Loucy (cell line): ENCODE data around the gene SPATA9.

Source experiments
- H2AFZ ChIP-seq: fragments of 200-600 bp; sonication (generic); 2 replicates; pipeline ENCODE4 v1.6.0; 2016; ENCODE audit warnings: antibody characterized with exemption, mild to moderate bottlenecking, low read length, moderate library complexity
- H3F3A ChIP-seq: fragments of 200-600 bp; 2 replicates; pipeline ENCODE4 v1.6.0; 2016; ENCODE audit warnings: antibody characterized with exemption, low read depth, mild to moderate bottlenecking
- H3K27me3 ChIP-seq: fragments of 200-600 bp; sonication (generic); 2 replicates; pipeline ENCODE4 v1.6.1; 2014; ENCODE audit warnings: low read length, mild to moderate bottlenecking; ENCODE audit not compliant: insufficient read depth, poor library complexity, severe bottlenecking
- H3K36me3 ChIP-seq: fragments of 200-600 bp; sonication (generic); 2 replicates; pipeline ENCODE4 v1.6.1; 2016; ENCODE audit warnings: low read length; ENCODE audit not compliant: insufficient read depth
- H3K4me1 ChIP-seq: fragments of 200-600 bp; sonication (generic); 2 replicates; pipeline ENCODE4 v1.5.1; 2014; ENCODE audit warnings: low read length, mild to moderate bottlenecking; ENCODE audit not compliant: insufficient read depth, poor library complexity, severe bottlenecking
- H3K4me2 ChIP-seq: fragments of 200-600 bp; sonication (generic); 2 replicates; pipeline ENCODE4 v1.6.0; 2014; ENCODE audit warnings: antibody characterized with exemption, low read length, low read depth, mild to moderate bottlenecking; ENCODE audit not compliant: poor library complexity, severe bottlenecking
- H3K4me3 ChIP-seq: fragments of 200-600 bp; sonication (generic); 2 replicates; pipeline ENCODE4 v1.5.1; 2014; ENCODE audit warnings: low read length, mild to moderate bottlenecking, mixed read lengths; ENCODE audit not compliant: poor library complexity, severe bottlenecking
- H3K79me2 ChIP-seq: fragments of 200-600 bp; sonication (generic); 2 replicates; pipeline ENCODE4 v1.6.1; 2014; ENCODE audit warnings: low read length; ENCODE audit not compliant: insufficient read depth
- H3K9ac ChIP-seq: fragments of 200-600 bp; sonication (generic); 2 replicates; pipeline ENCODE4 v1.6.0; 2014; ENCODE audit warnings: mild to moderate bottlenecking, low read depth, low read length, moderate library complexity; ENCODE audit not compliant: poor library complexity, severe bottlenecking
- H3K9me2 ChIP-seq: fragments of 200-600 bp; sonication (generic); replicated peaks from 2 replicates; pipeline ENCODE4 v1.6.1; 2016; ENCODE audit warnings: low read depth, low read length, mixed read lengths
- H3K9me3 ChIP-seq: fragments of 200-600 bp; sonication (generic); 2 replicates; pipeline ENCODE4 v1.6.1; 2014; ENCODE audit warnings: mild to moderate bottlenecking, antibody characterized with exemption, low read length, low read depth; ENCODE audit not compliant: insufficient read depth
- H4K20me1 ChIP-seq: fragments of 200-600 bp; sonication (generic); 2 replicates; pipeline ENCODE4 v1.6.0; 2014; ENCODE audit warnings: antibody characterized with exemption, low read length, mild to moderate bottlenecking; ENCODE audit not compliant: insufficient read depth, poor library complexity, severe bottlenecking
- EZH2phosphoT487 ChIP-seq: fragments of 200-600 bp; IDR thresholded peaks from 2 replicates; pipeline ENCODE4 v1.6.1; 2018; ENCODE audit warnings: antibody characterized with exemption, mild to moderate bottlenecking, moderate library complexity, borderline replicate concordance
- TF ChIP-seq, protein P1 (sequence below): fragments of 200-600 bp; sonication (generic); conservative IDR thresholded peaks from 2 replicates; pipeline ENCODE4 v1.5.1; 2014; ENCODE audit warnings: mild to moderate bottlenecking, antibody characterized with exemption, low read length

Gene SPATA9

DNA sequence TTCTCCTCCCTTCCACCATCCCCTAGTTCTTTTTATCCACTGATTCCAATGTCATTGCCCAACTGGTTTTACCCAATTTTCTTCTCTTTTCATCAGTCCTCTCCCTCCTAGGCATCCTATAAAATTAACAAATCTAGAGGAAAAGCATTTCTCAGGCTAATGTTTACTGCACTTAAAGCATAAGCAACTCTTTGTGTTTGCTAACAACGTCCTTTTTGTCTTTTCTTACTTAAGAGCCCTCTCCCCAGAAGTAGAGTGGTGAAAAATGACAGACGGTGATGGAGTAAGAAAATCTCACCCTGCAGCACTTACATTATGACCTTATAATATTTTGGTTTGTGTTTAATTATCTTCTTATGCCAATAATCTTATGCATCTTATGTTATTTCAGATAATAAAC, 1.6 kb upstream of the SPATA9 start:
- Histone ChIP-seq H3K4me3 (no peak overlapping the region), H3K9ac (no peak overlapping the region), H3K27me3 (no peaks in the 10 kb centered on the region), H3F3A (no peaks in the 10 kb centered on the region), H4K20me1 (no peaks in the 10 kb centered on the region), H3K4me1 (no peaks in the 10 kb centered on the region), H3K9me3 (no peaks in the 10 kb centered on the region), H3K4me2 (no peak overlapping the region), H3K9me2 (no peaks in the 10 kb centered on the region), H3K36me3 (no peaks in the 10 kb centered on the region), H3K79me2 (no peaks in the 10 kb centered on the region), H2AFZ (no peak overlapping the region)
- no peak for TF ChIP-seq EZH2phosphoT487
- TF ChIP-seq, protein P1, sequence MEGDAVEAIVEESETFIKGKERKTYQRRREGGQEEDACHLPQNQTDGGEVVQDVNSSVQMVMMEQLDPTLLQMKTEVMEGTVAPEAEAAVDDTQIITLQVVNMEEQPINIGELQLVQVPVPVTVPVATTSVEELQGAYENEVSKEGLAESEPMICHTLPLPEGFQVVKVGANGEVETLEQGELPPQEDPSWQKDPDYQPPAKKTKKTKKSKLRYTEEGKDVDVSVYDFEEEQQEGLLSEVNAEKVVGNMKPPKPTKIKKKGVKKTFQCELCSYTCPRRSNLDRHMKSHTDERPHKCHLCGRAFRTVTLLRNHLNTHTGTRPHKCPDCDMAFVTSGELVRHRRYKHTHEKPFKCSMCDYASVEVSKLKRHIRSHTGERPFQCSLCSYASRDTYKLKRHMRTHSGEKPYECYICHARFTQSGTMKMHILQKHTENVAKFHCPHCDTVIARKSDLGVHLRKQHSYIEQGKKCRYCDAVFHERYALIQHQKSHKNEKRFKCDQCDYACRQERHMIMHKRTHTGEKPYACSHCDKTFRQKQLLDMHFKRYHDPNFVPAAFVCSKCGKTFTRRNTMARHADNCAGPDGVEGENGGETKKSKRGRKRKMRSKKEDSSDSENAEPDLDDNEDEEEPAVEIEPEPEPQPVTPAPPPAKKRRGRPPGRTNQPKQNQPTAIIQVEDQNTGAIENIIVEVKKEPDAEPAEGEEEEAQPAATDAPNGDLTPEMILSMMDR = no peak

DNA sequence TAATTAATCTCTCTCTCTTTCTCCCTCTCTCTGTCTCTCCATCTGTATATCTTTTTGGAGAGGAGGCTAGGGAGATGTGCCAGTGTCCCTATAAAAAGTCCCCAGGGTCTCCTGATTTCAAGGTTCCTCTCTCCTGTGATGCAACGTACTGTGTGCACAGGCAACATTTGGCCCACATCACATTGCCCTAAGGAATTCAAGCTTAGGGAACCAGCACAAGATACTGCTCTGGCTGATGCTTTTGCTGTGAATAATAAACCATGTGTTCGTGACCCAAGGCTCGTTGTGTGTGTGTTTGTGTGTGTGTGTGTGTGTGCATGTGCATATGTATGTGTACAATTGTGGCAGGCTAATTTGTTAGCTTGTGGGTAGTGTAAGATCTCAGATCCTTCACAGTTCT, 9.7 kb downstream of the SPATA9 start:
- no peaks in the 10 kb centered on the region for H4K20me1 ChIP-seq
- no peak overlapping the region for H3K4me3 ChIP-seq
- H3K79me2 ChIP-seq = no peaks in the 10 kb centered on the region
- no peak for TF ChIP-seq EZH2phosphoT487
- TF ChIP-seq, protein P1 = no peak
- H3K36me3 ChIP-seq = no peaks in the 10 kb centered on the region
- no peak overlapping the region for H3K9ac ChIP-seq
- H2AFZ ChIP-seq = peak overlapping the region; percentile 41; the same call in 1 of the 2 replicates
- H3K9me2 ChIP-seq = no peaks in the 10 kb centered on the region
- H3K4me2 ChIP-seq = no peak overlapping the region
- H3K4me1 ChIP-seq = peaks cover 15% of the 10 kb centered on the region
- no peaks in the 10 kb centered on the region for H3F3A ChIP-seq
- no peaks in the 10 kb centered on the region for H3K27me3 ChIP-seq
- no peaks in the 10 kb centered on the region for H3K9me3 ChIP-seq

DNA sequence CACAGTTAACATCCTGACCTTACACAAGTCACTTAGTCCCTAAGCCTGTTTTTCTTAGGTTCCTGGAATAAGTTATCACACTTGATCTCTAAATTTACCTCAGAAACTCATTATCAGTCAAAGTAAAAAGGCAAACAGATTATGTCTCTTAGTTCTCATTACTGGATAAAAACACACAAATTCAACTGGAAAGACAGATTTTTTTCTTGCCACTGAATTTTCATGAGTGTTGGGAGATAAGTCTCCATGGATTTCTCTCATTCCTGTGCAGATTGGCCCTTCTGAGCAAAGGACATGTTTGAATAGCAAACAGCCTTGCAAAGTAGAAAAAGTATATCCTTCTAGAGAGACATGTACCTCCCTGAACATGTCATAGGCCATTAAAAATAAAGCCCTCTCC, 10.2 kb downstream of the SPATA9 start:
- TF ChIP-seq EZH2phosphoT487 = no peak
- TF ChIP-seq, protein P1 = no peak
- no peak overlapping the region for H3K4me2 ChIP-seq
- H3F3A ChIP-seq = no peaks in the 10 kb centered on the region
- no peak overlapping the region for H3K4me3 ChIP-seq
- peaks cover 15% of the 10 kb centered on the region for H3K4me1 ChIP-seq
- no peaks in the 10 kb centered on the region for H3K27me3 ChIP-seq
- no peaks in the 10 kb centered on the region for H3K9me2 ChIP-seq
- H3K9ac ChIP-seq = no peak overlapping the region
- no peaks in the 10 kb centered on the region for H3K79me2 ChIP-seq
- H3K9me3 ChIP-seq = no peaks in the 10 kb centered on the region
- H3K36me3 ChIP-seq = no peaks in the 10 kb centered on the region
- no peaks in the 10 kb centered on the region for H4K20me1 ChIP-seq
- 0 out of 2 replicates have a peak overlapping the region, but pooled peaks have one; percentile 41 for H2AFZ ChIP-seq
